ENCODE data around the gene LRP5.
"Not testable (repeated sequence)": the region's sequence is repeated elsewhere in the genome, so short reads cannot be mapped to it uniquely, and the experiment has no call there.

Gene LRP5

GRCh38 chr11:68343761-68344256 lies 31.4 kb downstream of the LRP5 start:
- peak overlapping the region; percentile 71; the same call in 1 of the 2 replicates for H3K27ac ChIP-seq

GRCh38 chr11:68344821-68345220 lies 32.4 kb downstream of the LRP5 start:
- peaks cover 47% of the 10 kb centered on the region for H3K36me3 ChIP-seq
- H3K4me3 ChIP-seq, H3K27me3 ChIP-seq, H3K9ac ChIP-seq, H3K9me3 ChIP-seq, H3K27ac ChIP-seq: not testable (repeated sequence)
- H3K4me1 ChIP-seq: peaks cover 90% of the 10 kb centered on the region
- peak overlapping the region; percentile 95; the same call in 1 of the 2 replicates for H3K4me2 ChIP-seq
- H4K20me1 ChIP-seq: peaks cover 100% of the 10 kb centered on the region

More at GRCh38 chr11:68343761-68344256, 31.4 kb downstream of the LRP5 start:
- Histone ChIP-seq H3K4me2 (peak overlapping the region; percentile 95), H3K27me3 (no peaks in the 10 kb centered on the region), H3K4me3 (peak overlapping the region; percentile 29), H4K20me1 (peaks cover 100% of the 10 kb centered on the region), H3K9ac (peak overlapping the region; percentile 62; the same call in 1 of the 2 replicates), H3K36me3 (peaks cover 43% of the 10 kb centered on the region), H3K4me1 (peaks cover 93% of the 10 kb centered on the region), H3K9me3 (peaks cover 7% of the 10 kb centered on the region; the same call in 1 of the 2 replicates)
- TF ChIP-seq Cebpa-rat (IDR thresholded peaks at IDR 0.05): no peak

GRCh38 chr11:68345776-68346461 lies 33.5 kb downstream of the LRP5 start:
- no peak for TF ChIP-seq Cebpa-rat (IDR thresholded peaks at IDR 0.05)
- peak overlapping the region; percentile 95 for H3K4me2 ChIP-seq
- H3K9ac ChIP-seq: peak overlapping the region; percentile 68; the same call in 1 of the 2 replicates
- peak overlapping the region; percentile 52 for H3K4me3 ChIP-seq
- peaks cover 100% of the 10 kb centered on the region for H4K20me1 ChIP-seq
- H3K9me3 ChIP-seq: peaks cover 7% of the 10 kb centered on the region; the same call in 1 of the 2 replicates
- H3K27ac ChIP-seq: peak overlapping the region; percentile 70
- H3K36me3 ChIP-seq: peaks cover 58% of the 10 kb centered on the region
- no peaks in the 10 kb centered on the region for H3K27me3 ChIP-seq
- peaks cover 90% of the 10 kb centered on the region for H3K4me1 ChIP-seq

GRCh38 chr11:68346462-68346790 lies 34.0 kb downstream of the LRP5 start:
- peak overlapping the region; percentile 95 for H3K4me2 ChIP-seq
- no peaks in the 10 kb centered on the region for H3K27me3 ChIP-seq
- no peak for TF ChIP-seq Cebpa-rat (IDR thresholded peaks at IDR 0.05)
- H3K36me3 ChIP-seq: peaks cover 63% of the 10 kb centered on the region
- peak overlapping the region; percentile 68; the same call in 1 of the 2 replicates for H3K9ac ChIP-seq
- H3K4me1 ChIP-seq: peaks cover 90% of the 10 kb centered on the region
- peaks cover 7% of the 10 kb centered on the region; the same call in 1 of the 2 replicates for H3K9me3 ChIP-seq
- H3K27ac ChIP-seq: peak overlapping the region; percentile 70
- peak overlapping the region; percentile 52 for H3K4me3 ChIP-seq
- H4K20me1 ChIP-seq: peaks cover 100% of the 10 kb centered on the region

GRCh38 chr11:68347345-68347744 lies 35.0 kb downstream of the LRP5 start:
- TF ChIP-seq Cebpa-rat (IDR thresholded peaks at IDR 0.05): no peak
- Histone ChIP-seq H3K4me2 (peak overlapping the region; percentile 95), H3K9me3 (peaks cover 7% of the 10 kb centered on the region; the same call in 1 of the 2 replicates), H3K27me3 (no peaks in the 10 kb centered on the region), H3K27ac (peak overlapping the region; percentile 70; the same call in 1 of the 2 replicates), H3K4me1 (peaks cover 90% of the 10 kb centered on the region), H3K9ac (peak overlapping the region; percentile 68), H3K4me3 (no peak overlapping the region), H4K20me1 (peaks cover 100% of the 10 kb centered on the region), H3K36me3 (peaks cover 72% of the 10 kb centered on the region)

GRCh38 chr11:68347841-68348240 lies 35.5 kb downstream of the LRP5 start:
- TF ChIP-seq Cebpa-rat (IDR thresholded peaks at IDR 0.05): no peak
- H4K20me1 ChIP-seq: peaks cover 100% of the 10 kb centered on the region

GRCh38 chr11:68349461-68350249 lies 37.3 kb downstream of the LRP5 start:
- TF ChIP-seq Cebpa-rat (IDR thresholded peaks at IDR 0.05): no peak
- Histone ChIP-seq H3K4me2 (peak overlapping the region; percentile 67), H3K9ac (0 out of 2 replicates have a peak overlapping the region, but pooled peaks have one; percentile 15), H3K27ac (no peak overlapping the region), H3K4me3 (no peak overlapping the region), H4K20me1 (peaks cover 100% of the 10 kb centered on the region), H3K4me1 (peaks cover 90% of the 10 kb centered on the region), H3K9me3 (peaks cover 7% of the 10 kb centered on the region; the same call in 1 of the 2 replicates), H3K36me3 (peaks cover 88% of the 10 kb centered on the region), H3K27me3 (no peaks in the 10 kb centered on the region)

More at GRCh38 chr11:68347841-68348240, 35.5 kb downstream of the LRP5 start:
- Histone ChIP-seq H3K9me3 (peaks cover 7% of the 10 kb centered on the region; the same call in 1 of the 2 replicates), H3K27me3 (no peaks in the 10 kb centered on the region), H3K4me3 (no peak overlapping the region), H3K4me2 (peak overlapping the region; percentile 95), H3K27ac (0 out of 2 replicates have a peak overlapping the region, but pooled peaks have one; percentile 70), H3K9ac (no peak overlapping the region), H3K36me3 (peaks cover 77% of the 10 kb centered on the region), H3K4me1 (peaks cover 90% of the 10 kb centered on the region)

- H3K36me3 ChIP-seq: peaks cover 86% of the 10 kb centered on the region
- peaks cover 100% of the 10 kb centered on the region for H4K20me1 ChIP-seq
- H3K4me1 ChIP-seq: peaks cover 90% of the 10 kb centered on the region
- no peak for TF ChIP-seq Cebpa-rat (IDR thresholded peaks at IDR 0.05)
- H3K9me3 ChIP-seq: no peaks in the 10 kb centered on the region
- peak overlapping the region; percentile 67 for H3K4me2 ChIP-seq
- no peak overlapping the region for H3K4me3 ChIP-seq
- H3K9ac ChIP-seq: no peak overlapping the region
- peak overlapping the region; percentile 41; the same call in 1 of the 2 replicates for H3K27ac ChIP-seq
- H3K27me3 ChIP-seq: no peaks in the 10 kb centered on the region
Observed at GRCh38 chr11:68350759-68351449, 38.5 kb downstream of the LRP5 start.
